GM19467 (cell line): ENCODE data around the gene SEMA6B.

Experiments used
- ATAC-seq: cut with Tn5 transposase; IDR thresholded peaks from one replicate; pipeline ENCODE4 v1.9.1; 2021; ENCODE audit warnings: mild to moderate bottlenecking, moderate library complexity; ENCODE audit not compliant: unreplicated experiment

Gene SEMA6B

GRCh38 chr19:4589579-4590410, 30.3 kb upstream of the SEMA6B start:
- ATAC-seq, result no peak

GRCh38 chr19:4588291-4588761, 28.8 kb upstream of the SEMA6B start:
- ATAC-seq, result no peak

- ATAC-seq, result no peak
These were observed 28.0 kb upstream of the SEMA6B start for GRCh38 chr19:4587527-4587926.

GRCh38 chr19:4586691-4587090, 27.2 kb upstream of the SEMA6B start:
- ATAC-seq, result no peak

- no peak for ATAC-seq
These were observed 26.8 kb upstream of the SEMA6B start for GRCh38 chr19:4586245-4586644.

- no peak for ATAC-seq
These were observed 26.1 kb upstream of the SEMA6B start for GRCh38 chr19:4585556-4585955.

GRCh38 chr19:4584670-4585460, 25.4 kb upstream of the SEMA6B start:
- no peak for ATAC-seq

GRCh38 chr19:4583961-4584669, 24.6 kb upstream of the SEMA6B start:
- ATAC-seq, result no peak

GRCh38 chr19:4582980-4583842, 23.7 kb upstream of the SEMA6B start:
- ATAC-seq, result no peak

GRCh38 chr19:4581666-4582553, 22.4 kb upstream of the SEMA6B start:
- ATAC-seq, result no peak

GRCh38 chr19:4580961-4581665, 21.6 kb upstream of the SEMA6B start:
- no peak for ATAC-seq

- ATAC-seq, result no peak
These were observed 20.8 kb upstream of the SEMA6B start for GRCh38 chr19:4580021-4580901.

GRCh38 chr19:4579389-4579788, 19.9 kb upstream of the SEMA6B start:
- ATAC-seq, result no peak

- no peak for ATAC-seq
These were observed 19.2 kb upstream of the SEMA6B start for GRCh38 chr19:4578552-4579248.

GRCh38 chr19:4577020-4577782, 17.7 kb upstream of the SEMA6B start:
- ATAC-seq, result no peak
